GM19372 (cell line): ENCODE results near the gene UBE2N.

Experiments used
- ATAC-seq: cut with Tn5 transposase; IDR thresholded peaks from one replicate; pipeline ENCODE4 v1.9.1; 2021; ENCODE audit warnings: mild to moderate bottlenecking, low read depth, moderate library complexity; ENCODE audit not compliant: unreplicated experiment

UBE2N gene, protein sequence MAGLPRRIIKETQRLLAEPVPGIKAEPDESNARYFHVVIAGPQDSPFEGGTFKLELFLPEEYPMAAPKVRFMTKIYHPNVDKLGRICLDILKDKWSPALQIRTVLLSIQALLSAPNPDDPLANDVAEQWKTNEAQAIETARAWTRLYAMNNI

DNA sequence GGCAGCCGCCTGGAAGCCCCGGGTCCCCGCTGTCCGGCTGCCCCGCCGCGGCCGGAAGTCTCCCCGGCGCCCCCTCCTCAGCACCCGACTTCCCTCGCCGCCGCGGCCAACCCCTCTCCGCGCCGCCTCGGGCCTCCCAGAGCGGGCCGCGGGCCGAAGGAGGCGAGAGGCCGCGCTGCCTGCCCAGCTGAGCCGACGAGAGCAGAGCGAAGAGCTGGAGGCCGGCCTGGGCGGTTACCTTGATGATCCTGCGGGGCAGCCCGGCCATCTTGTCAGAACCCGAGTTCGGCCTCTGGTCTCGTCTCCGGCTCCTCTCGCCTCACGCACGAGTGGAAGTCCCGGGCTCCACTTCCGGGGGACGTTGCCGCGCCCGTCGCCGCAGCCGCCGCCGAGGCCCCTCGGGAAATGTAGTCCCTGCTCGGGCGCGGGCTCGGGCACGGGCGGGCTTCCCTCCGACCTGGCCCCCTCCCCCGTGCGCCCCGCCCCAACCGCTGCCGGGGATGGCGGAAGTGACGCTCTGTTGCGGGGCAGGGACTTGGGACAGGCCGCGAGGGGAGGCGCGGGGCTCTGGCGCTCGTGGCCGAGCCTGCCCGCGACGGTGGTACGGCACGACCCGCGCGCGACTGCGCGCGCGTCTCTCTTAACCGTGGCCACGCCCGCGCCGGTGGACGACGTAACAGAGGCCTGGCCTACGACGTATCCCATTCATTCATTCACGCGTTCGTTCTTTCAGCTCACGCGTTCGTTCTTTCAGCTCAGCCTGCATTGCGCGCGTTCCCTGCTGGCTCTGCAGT is at the start of gene UBE2N:
Gene UBE2N (minus strand): TSS at position 331 of the 794 bp plus-strand sequence. CDS start 63 bp downstream, at position 268.
- peak; percentile 75 for ATAC-seq

DNA sequence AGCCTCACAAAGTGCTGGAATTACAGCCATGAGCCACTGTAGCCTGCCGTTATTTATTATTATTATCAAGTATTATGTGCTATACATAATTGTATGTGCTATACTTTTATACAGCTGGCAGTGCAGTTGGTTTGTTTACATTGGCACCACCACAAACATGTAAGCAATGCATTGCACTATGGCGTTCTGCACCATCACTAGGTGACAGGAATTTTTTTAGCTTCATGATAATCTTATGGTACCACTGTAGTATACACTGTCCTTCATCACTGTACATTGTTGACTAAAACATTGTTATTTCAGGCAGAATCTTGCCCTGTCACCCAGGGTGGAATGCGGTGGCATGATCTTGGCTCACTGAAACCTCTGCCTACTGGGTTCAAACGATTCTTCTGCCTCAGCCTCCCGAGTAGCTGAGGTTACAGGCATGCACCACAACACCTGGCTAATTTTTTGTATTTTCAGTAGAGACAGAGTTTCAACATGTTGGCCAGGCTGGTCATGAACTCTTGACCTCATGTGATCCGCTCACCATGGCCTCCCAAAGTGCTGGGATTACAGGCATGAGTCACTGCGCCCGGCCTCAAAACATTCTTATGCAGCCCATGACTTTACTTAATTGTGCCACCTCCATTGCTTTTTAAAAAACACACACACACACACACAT is 42.7 kb upstream of the UBE2N start:
- no peak for ATAC-seq

DNA sequence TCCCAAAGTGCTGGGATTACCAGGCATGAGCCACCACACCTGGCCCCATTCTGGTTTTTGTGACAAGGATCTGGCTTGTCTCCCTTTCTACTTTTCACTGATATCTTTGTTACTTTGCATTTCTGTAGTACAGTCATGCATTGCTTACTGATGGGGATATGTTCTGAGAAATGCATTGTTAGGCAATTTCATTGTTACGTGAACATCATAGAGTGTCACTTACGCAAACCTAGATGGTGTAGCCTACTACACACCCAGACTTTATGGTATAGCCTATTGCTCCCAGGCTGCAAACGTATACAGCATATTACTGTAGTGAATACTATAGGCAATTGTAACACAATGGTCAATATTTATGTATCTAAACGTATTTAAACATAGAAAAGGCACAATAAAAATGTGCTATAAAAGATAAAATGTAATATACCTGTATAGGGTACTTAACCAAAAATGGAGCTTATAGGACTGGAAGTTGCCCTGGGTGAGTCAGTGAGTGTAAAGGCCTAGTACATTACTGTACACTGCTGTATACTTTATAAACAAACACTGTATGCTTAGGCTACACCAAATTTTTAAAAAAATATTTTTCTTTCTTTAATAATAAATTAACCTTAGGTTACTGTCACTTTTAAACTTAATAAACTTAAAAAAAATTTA is 41.5 kb upstream of the UBE2N start:
- no peak for ATAC-seq

DNA sequence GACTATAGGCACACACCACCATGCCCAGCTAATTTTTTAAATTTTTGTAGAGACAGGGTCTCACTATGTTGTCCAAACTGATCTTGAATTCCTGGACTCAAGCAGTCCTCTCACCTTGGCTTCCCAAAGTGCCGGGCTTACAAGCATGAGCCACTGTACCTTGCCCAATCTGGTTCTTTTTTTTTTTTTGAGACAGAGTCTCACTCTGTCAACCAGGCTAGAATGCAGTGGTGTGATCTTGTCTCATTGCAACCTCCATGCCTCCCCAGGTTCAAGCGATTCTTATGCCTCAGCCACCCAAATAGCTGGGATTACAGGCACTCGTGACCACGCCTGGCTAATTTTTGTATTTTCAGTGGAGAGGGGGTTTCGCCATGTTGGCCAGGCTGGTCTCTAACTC is 41.0 kb upstream of the UBE2N start:
- no peak for ATAC-seq

DNA sequence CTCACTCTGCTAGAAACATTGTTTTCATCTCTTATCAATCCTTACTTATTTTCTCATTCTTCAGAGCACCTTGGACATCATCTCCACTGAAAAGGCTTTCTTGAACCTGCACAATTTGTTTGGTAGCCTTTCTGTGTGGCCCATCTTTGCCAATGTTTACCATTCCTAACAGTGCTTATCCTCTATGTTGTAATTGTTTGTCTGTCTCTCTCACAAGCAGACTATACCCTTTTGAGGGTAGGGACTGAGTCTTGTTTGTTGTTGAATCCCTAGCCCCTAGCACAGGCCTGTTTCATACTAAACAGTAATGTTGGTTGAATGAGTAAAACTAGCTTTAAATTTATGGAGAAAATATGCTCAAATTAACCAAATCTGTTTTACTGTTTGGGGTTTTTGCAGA is 34.8 kb upstream of the UBE2N start:
- ATAC-seq, result no peak

DNA sequence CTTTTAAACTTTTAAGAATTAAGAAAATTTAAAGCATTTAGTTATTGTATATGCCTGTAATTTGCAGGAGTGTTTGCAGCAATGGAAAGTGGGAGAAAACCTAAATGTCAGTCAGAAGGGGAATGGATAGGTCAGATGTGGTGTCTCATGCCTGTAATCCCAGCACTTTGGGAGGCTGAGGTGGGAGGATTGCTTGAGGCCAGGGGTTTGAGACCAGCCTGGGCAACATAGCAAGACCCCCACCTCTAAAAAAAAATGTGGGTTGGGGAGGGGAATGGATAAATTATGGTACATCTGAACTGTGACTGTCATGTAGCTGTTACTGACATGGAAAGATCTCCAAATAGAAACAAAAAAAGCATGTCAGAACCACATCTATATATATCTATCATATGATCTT is 27.6 kb upstream of the UBE2N start:
- no peak for ATAC-seq

DNA sequence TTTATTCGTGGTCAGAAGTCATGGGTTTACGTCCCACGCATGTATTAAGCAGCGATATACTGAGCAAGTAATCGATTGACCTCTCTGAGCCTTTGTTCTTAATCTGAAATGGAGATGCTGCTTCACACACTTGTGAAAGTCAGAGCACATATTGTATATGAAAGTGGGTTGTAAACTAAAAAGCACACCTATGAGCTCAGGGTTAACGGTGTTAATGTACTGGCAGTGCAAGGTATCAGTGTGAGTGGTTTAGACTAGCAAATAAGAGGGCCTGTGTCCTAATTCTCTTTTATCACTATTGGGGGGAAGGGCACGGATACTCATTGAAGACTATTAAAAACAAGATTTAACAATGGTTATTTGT is 26.2 kb upstream of the UBE2N start:
- peak; percentile 27 for ATAC-seq

DNA sequence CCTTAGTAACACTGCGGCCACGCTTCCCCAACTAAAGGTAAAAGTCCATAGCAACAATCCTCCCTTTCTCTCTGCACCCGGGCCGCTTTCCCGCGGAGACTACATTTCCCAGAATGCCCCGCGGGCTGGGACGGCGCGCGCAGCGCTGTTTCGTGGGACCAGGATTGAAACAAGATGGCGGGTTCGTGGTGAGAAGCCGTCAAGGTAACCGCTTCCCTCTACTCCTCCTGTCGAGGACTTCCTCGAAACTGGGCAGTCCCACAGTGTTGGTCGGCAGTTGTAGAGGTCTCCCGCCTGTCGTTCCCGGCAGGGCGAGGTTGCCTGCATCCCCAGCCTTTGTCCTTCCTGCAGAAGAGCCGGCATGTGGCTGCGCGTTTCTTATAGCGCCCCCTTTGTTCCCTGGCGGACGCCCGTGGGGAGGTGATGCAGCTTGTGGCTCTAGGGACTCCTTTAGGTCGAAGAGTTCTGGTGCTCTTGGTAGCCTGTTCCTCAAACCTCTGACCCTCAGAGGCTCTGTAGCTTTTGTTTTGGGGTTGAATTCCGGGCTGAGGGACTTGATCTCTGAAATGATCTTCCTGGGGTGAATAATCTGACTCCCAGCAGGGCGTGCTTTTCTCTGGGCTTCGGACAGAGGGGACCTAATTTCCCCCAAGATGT is 25.7 kb upstream of the UBE2N start, which contains the start of gene MRPL42:
Gene MRPL42 (plus strand): TSS at position 164 of the 657 bp plus-strand sequence. CDS start 1,772 bp downstream, outside the sequence.
- ATAC-seq, result peak; percentile 90

DNA sequence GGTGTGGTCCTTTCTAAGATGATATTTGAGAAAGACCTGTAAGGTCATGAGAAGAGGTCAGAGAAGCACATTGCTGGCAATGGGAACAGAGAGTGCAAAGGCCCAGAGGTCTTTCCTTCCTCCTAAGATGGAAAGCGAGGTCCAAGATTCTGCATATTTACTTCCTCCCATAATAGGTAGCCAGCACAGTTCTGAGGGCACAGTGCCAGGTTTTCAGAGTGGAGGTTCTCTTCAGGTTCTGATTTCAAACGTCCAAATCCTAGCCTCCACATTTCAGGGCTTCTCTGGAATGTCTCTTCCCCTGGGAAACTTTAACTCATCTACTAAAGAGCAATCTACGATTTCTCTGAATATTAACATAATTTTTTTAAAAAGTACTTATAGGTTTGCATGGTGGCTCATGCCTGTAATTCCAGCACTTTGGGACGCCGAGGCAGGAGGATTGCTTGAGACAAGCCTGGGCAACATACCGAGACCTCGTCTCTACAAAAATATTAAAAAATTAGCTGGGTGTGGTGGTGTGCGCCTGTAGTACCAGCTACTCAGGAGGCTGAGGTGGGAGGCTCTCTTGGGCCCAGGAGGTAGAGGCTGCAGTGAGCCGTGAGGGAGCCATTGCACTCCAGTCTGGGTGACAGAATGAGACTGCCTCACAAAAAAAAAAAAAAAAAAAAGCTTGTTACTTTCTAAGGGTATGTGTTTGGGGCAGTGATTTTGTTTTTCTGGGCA is 25.0 kb upstream of the UBE2N start:
- ATAC-seq, result no peak

DNA sequence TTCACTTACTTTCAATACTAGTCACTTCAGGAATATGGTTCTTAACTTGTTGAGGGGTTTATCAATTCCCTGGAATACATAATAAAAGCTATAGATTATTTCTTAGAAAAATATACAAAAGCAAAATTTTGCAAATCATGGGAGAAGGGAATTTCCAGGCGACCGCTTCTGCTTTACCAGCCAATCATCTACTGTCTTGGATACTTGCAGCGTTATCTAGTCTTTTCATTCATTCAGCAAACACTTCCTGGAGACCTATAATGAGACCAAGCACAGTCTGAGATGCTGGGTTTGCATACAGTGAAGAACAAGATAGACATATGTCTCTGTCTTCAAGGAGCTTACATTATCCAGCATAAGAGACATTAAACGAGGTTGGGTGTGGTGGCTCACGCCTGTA is 24.1 kb upstream of the UBE2N start:
- ATAC-seq, result no peak

DNA sequence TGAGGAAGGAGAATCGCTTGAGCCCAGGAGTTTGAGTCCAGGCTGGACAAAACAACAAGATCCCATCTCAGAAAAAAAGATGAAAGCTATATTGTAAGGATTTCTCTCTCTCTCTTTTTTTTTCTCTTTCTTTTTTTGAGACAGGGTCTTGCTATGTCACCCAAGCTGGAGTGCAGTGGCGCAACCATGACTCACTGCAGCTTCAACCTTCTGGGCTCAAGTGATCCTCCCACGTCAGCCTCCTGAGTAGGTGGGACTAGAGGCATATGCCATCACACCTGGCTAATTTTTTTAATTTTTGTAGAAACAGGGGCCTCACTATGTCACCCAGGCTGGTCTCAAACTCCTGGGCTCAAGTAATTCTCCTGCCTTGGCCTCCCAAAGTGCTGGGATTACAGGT is 19.8 kb upstream of the UBE2N start:
- no peak for ATAC-seq

DNA sequence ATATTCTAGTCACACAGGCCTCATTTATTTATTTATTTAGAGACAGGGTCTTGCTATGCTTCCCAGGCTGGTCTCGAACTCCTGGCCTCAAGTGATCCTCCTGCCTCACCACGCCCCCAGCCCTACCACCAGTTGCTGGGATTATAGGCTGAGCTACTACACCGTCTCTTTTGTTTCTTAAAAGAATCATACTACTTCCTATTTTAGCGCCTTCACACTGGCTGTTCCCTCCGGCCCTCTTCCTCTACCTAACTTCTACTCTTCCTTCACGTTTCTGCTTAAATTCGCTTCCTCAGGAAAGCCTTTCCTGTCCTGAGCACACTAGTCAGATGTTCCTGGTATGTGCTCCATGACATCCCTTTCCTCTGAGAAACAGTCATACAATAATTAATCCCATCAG is 19.2 kb upstream of the UBE2N start:
- no peak for ATAC-seq

DNA sequence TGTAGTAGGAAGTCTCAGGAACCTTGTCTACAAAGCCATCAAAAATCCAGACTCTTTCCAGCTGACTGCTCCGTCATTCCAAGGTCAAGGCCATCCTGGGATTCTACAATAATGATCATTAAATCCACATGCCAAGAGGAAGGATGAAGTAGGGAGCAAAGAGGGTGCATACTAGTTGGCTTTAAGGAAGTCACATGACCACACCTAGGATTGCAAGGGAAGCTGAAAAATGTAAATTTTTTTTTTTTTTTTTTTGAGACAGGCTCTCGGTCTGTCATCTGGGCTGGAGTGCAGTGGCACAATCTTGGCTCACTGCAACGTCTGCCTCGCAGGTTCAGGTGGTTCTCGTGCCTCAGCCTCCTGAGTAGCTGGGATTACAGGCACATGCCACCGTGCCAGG is 18.3 kb upstream of the UBE2N start:
- ATAC-seq, result no peak

DNA sequence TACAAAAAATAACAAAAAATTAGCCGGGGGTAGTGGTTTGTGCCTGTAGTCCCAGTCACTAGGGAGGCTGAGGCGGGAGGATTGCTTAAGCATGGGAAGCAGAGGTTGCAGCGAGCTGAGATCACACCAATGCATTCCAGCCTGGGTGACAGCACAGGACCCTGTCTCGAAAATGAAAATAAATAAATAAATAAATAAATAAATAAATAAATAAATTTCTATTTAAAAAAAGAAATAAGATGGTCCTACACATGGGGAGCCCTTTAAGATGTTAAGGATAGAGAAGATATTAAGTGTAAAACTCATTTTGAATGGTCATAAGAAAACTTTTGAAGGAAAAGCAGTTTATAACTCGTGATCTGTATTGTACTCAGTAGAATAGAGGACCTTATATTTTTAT is 17.4 kb upstream of the UBE2N start:
- no peak for ATAC-seq

DNA sequence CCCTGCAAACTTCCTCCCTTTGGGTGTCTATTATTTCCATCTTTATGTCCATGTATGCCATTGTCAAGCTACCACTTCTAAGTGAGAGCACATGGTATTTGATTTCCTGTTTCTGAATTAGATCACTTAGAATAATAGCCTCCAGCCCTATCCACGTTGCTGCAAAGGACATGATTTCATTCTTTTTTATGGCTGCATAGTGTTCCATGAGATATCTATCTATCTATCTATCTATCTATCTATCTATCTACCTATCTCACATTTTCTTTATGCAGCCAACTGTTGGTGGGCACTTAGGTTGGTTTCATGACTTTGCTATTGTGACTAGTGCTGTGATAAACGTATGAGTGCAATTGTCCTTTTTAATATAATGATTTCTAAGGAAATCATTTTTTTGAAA is 14.3 kb upstream of the UBE2N start:
- no peak for ATAC-seq

DNA sequence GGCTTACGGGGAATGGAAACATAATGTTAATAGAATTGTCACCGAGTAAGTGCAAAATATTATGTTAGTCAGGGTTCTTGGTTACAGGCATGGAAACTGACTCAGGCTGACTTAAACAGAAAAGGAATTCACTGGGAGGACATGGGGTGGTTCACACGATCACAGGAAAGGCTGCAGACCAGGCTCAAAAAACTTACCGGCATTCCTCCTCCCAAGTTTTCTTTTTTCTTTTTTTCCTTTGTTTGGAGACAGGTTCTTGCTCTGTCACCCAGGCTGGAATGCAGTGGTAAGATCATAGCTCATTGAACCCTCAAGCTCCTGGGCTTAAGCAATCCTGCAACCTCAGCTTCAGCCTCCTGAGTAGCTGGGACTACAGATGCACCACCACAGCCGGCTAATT is 11.9 kb upstream of the UBE2N start:
- no peak for ATAC-seq

DNA sequence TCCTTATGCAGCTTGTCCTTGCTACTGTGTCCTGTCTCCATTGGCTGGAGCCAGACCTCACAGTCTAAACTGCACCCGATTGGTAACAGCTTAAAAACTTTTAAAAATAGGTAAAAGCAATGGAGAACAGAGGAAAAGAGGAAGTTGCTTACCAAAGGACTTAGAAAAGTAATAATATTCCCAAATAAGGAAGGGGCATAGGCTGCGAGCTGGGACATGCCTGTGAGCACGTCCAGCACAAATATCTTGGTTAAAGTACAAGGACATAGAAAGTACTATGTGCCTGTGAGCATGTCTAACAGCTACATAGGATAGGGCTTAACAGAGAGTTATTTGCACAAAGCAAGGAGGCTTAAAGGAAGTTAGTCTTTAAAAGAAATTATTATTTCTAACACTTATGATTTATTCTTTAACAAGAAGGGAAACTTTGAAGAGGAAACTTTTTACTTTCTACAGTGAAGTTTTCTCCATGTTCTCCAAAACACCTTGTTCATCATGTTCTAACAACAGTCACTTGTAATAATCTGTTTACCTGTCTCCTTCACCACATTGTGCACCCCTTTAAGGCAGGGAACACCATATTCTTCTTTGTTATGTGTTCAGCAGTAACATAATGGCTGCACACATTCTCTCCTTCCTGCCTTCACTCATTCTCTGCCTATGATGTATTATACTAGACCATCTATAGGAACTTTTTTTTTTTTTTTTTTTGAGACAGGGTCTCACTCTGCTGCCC is 9.8 kb upstream of the UBE2N start:
- ATAC-seq, result no peak

DNA sequence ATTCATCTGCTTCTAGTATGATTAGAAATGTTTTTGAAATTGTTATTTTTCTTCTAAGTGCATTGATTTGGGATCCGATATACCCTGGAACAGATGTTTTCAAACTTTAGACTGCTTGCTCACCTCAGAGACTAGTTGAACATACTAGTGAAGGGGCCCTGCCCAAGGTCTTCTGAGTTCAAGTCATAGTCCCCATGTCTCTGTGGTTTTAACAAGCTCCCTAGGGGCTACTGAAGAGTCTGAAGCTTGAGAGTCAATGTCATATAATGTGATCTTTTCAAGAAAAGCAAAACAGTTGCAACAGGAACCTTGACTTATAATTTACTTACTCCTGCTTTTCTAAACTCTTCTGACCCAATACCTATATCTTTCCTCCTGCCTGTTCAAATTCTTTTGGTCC is 7.5 kb upstream of the UBE2N start:
- ATAC-seq, result no peak

DNA sequence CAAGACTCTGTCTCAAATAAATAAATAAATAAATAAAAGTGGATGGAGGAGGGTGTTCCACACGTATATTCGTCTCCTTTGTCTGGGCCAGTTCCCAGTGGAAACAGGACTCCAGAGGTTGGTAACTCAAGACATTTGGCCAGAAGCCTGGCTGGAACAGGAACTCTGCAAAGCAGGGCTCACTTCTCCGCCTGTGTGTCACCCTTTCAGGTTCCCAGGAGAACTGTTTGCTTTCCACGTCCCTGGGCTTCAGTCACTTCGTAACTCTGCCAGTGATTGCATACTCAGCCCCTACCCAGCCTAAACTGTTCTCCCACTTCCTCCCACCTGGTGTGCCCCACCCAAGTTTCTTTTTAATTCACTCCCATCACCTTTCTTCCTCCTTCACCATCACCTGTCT is 7.0 kb upstream of the UBE2N start:
- ATAC-seq, result no peak
